G401.6 (cell line): ENCODE results near the gene UBLCP1.
A peak's percentile ranks its signal among the peaks of the same experiment; 100 is the strongest.

Experiments used
- FAIRE-seq: peaks from 2 replicates; lab custom pipeline; 2012; peaks lifted over from hg19 to GRCh38; lab: Jason Lieb, UNC

The UBLCP1 gene

DNA sequence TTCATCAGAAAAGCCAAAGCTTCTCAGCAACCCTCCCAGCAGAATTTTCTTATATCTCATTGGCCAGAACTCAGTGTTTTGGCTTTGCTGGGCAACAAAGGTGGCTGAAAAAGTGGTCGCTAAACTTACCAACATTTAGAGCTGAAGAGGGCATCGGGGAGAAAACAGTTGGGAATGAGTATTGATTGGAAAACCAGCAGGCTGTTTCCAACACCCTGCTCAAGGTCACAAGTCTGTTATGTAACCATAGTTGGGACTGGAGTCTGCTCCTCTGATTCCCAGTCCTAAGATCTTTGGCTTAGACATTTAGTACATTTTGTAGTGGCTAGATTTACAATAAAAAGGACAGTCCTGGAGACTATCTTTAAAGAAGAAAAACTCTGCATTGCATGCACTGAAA, 50.1 kb downstream of the UBLCP1 start:
- no peak for FAIRE-seq

DNA sequence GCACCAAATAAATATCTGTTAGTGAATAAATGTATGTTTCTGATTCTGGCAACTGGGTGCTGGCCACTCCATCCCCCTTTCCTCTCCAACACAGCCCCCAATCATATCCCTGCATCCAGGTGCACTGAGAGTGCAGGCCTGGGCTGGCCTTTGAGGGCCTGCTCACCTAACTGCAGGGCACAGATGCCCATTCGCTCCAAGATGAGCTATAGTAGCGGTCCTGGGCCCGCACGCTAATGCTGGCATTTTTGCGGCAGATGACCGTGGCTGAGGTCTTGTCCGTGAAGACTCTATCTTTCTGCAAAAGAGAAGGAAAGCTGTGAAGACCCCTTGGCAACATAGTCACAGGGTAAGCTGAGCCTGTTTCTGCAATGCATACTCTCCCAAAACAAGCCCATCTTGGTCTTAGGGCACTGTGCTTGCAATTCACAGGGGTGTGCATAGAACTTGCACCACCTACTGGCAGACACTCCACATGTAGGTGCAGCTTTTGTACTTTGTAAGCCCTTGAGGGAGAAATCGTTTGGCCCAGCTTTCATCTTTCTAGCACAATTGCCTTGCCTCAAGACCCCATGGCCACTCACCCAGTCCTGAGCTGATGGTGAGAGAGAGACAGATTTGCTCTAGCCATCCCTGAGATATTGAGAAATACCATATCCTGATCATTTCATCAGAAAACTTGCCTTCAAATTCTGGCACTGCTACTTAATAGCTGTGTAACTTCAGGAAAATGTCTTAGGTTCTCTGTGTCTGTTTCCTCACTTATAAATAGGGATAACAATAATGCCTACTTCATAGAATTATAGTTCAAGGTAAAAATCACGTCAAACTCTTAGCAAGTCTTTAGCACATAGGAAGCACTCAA, 53.7 kb downstream of the UBLCP1 start:
- FAIRE-seq = peak; percentile 44

DNA sequence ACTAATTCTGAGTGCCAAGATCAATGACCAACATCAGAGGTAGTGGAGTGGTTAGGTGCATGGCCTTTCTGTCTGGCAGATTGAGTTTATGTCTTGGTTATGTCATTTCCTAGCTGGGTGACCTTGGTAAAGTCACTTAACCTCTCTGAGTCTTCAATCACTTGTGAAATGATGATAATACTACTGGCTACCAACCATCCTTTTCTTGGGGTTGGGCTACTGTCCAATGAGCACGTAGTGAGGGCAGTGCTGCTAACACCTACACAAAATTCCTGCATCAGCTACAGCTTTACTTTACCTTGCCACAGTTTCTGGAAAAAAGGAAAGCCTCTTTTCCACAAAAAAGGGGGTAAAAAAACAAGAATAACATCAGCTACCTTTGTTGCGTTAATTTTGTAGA, 54.8 kb downstream of the UBLCP1 start:
- no peak for FAIRE-seq

DNA sequence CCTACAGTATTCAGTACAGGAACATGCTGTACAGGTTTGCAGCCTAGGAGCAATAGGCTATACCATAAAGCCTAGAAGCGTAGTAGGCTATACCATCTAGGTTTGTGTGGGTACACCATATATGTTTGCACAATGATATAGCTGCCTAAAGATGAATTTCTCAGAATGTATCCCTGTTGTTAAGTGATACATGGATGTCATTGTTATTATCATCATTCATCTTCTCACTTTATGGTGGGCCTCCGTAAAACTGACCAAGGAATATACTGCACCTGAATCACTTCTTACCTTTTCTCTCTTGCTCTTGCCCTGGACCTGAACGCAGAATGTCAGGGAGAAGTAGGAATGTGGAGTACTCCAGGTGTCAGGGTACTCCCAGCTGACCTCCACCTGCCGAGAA, 55.4 kb downstream of the UBLCP1 start:
- no peak for FAIRE-seq

DNA sequence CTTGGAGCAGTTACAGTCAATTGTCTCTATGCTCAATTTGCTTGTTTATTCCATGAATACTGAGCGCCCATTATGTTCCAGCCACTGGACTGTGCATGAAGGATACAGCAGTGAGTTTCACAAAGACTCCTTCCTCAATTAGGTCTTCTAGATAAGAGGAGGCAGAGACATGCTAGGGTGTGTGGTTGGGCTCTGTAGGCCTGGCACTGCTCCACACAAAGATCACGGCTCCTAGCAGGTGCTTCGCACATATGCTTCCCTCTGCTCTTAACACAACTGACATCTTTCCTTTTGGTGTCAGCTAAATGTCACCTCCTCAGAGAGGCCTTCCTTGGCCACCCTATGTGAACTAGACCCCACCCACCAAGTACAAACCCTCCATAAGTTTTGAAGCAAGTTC, 56.3 kb downstream of the UBLCP1 start:
- no peak for FAIRE-seq

DNA sequence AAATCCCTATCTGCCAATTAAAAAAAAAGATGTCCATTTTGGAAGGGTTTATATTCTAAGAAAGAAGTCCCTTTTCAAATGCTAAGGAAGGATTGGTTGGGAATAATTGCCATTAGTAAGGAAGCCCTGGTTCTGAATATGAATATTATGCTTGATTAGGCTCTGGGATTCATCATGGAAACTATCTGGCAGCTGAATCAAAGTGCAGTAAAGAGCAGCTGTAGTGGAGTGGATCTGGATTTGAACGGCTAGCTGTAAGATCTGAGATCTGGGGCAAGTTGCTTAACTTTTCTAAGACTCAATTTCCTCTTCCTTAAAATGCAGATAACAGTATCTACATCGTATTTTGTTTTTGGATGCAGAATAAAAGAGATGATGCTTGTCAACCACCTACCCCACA, 56.7 kb downstream of the UBLCP1 start:
- FAIRE-seq = no peak

DNA sequence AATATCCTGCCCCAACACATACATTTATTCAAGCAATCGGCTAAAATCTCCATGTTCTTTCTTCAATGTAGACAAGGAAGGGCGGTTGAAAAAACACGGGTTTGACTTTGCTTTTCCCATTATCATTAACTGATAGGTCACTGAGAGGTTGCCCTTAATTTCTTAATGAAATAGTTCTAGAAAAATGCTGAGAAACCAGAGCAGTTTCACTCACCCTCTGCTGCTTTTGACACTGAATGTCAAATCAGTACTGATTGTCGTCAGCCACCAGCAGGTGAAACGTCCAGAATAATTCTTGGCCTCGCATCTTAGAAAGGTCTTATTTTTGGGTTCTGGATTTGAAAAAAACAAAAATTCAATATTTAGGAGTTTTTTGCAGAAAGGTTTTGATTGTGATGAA, 59.1 kb downstream of the UBLCP1 start:
- no peak for FAIRE-seq

DNA sequence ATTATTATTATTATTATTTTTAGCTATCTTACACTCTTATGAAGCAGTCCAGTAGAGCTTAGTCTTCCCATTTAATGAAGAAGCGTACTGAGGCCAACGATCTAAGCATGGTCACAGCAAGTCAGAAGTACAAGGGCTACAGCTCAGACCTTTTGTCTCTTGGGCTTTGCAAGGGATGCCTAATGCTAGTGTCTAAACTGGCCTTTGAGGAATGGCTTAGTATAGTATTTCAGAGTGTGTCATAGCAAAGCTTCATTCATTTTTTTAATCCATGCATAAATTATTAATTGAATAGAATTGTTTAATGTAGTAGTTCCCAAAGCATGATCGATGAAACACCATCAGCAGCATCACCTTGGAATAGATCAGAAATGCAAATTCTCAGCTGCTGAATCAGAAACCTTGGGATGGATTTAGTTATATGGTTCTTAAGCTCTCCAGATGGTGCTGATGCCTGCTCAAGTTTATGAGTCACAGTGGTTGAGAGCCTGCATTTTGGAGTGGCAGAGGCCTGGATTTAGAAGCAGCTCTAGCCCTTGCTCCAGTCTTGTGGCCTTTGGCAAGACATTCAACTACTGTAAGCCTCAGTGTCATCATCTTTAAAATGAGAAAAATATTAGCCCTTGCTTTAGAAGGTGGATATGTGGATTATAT, 61.1 kb downstream of the UBLCP1 start:
- no peak for FAIRE-seq

DNA sequence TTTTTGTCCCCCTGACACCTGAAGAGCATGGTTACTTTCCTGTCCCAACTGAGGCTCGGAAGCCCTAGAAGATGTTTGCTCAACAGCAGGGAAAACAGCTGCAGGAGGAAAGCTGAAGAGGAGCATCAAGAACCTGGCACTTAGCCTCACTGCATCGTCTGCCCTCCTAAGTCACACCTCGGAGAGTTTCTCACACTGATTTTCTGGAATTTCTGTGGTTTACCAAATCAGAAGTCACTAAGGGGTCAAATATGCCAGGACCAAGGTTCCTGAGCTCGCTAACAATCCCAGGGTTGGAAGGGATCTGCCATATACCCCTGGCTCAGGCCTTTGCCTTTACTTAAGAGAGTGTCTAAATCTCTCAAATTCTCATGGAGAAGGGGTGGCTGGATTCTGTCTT, 61.9 kb downstream of the UBLCP1 start:
- no peak for FAIRE-seq

DNA sequence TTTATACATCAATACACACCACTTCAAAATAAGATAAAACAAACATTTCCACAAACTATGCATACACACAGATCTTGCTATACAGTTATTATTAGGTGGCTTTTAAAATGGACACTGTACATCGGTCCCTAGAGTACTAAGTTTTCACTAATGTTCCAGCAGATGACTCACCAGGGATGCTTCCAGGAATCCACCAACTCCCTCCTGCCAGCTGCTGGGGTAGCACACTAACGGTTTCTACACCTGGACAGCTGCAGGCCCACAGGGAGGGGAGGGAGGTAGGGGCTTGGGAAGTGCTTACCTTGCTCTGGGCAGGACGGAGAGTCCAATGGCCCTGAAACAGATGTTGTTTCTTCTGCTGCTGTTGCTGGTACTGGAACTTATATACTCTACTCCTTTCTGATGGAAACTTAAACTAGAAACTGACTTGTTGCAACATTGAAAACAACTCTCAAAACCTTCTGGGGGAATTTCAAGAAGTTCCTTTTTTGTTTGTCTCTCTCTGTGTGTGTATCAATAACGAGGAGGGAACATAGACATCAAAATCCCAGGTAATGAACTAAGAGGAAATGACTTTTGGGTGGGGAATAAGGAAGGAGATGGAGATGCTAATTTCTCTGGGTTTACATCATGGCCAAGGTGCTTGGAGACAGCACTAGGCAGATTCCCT, 67.2 kb downstream of the UBLCP1 start, which contains the start of gene IL12B:
Gene IL12B, minus strand, starts transcription at position 357 of the 670 bp plus-strand sequence. CDS start 3,705 bp downstream, outside the sequence.
- no peak for FAIRE-seq

DNA sequence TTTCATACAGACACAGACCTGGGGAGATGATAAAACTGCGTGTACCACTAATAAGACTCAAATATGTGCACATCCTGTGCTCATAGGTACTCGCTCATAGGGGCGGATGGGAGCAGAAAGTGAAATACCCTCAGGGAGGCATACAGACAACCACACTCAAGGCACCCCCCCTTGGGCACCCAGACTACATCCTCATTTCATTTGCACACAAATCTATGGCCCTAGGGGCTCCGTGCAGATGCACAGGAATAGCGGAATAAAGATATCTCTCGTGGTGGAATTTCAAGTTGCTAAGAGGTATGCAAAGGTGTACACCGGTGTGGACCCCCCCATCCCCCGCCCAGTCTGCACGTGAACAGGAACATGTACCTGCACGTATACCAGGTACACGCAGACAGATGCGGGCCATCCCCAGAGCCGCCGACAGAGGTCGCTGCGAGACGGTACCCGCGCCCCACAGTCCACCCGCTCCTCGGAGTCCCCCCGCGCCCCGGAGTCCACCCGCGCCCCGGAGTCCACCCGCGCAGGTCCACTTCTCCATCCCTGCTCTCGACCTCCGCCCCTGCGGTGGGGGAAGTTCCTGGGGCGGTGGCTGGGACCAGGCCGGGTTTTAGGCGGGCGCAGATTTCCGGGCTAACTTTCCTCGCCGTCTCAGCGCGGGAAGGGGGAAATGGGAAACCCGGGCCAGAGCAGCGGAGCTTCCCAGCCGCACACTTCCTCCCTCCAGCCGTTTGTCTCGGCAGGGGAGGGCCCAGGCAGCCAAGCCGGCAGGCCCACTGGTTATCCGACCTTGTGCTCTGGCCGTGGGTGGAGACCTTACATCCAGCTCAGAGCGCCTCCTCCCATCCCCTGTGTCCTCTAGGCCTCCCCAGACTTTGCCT, 68.2 kb downstream of the UBLCP1 start:
- no peak for FAIRE-seq

DNA sequence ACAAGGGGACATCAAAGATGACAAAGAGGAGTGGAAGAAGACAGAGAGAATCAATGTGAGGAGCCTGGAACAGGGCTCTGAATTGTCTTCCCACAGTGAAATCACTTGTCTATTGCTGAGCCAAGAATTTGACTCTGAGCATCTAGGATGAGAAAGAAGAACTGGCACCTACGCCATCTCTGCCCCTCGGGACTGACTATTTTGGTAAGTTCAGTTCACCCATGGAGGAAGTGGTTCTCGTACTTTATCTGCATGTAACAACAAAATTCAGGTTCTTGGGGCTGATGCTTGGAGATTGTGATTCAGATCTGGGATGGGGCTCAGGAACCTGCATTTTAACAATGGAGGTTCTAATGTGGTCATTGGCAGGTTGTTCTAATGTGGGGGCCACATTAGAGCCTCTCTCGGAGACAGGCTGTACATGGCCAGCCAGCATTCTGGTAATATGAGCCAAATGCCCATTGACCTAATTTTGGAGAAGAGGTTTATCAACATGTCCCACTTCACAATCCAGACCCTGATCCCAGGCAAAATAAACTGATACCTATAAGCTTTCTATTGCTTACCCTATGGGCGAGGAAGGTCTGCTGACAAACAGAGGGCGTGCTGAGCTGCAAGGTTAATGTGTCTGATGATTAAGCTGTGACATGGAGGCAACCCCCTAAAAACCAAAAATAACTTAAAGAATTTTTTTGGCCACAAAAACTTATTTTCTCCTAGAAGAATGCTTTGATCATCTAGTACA, 69.9 kb downstream of the UBLCP1 start:
- no peak for FAIRE-seq

DNA sequence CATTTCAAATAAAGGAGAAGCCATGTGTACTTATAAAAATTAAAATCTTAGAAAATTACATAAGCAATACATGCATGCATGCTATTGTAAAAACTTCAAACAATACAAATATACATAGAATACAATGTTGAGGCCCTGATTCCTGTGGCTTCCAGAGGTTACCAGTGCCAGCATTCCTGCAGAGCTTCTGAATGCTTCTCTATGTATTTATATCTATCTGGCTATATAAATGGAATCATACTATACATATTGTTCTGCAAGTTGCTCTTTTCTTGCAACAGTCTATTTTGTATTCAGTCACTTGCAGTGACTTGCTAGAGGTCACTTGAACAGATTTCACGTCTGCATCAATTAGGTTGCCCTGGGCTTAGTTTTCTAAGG, 70.4 kb downstream of the UBLCP1 start:
- FAIRE-seq = no peak
